Uterus (tissue), 4 donors: ENCODE results near the gene PPIP5K2. TPM values are rescaled to one million over a fixed set of nuclear protein-coding genes. Genes with fewer than 3 reads are reported as not detected.
A peak's percentile ranks its signal among the peaks of the same experiment; 100 is the strongest.

Experiments
- DNase-seq, 2 donors: peaks; one replicate each; pipeline ENCODE4 v3.0.0-alpha.2; 2019 to 2020
- H3K27ac ChIP-seq, 2 donors: fragments of 200-600 bp; sonication (generic); 1 replicate in 1 of 2; 2 replicates in 1 of 2; pipeline ENCODE4 v1.5.1; 2016 to 2018
- H3K27me3 ChIP-seq, 2 donors: fragments of 200-600 bp; sonication (generic); one replicate each; pipeline ENCODE4 v1.5.1; 2018 to 2019; ENCODE audit warnings: control low read depth in 1 of 2
- H3K36me3 ChIP-seq, 2 donors: fragments of 200-600 bp; sonication (generic); one replicate each; pipeline ENCODE4 v1.5.1; 2019; ENCODE audit warnings: control low read depth in 1 of 2
- H3K4me1 ChIP-seq, 2 donors: fragments of 200-600 bp; sonication (generic); one replicate each; pipeline ENCODE4 v1.5.1; 2018 to 2019; ENCODE audit warnings: control low read depth in 1 of 2
- H3K4me3 ChIP-seq, 2 donors: fragments of 200-600 bp; sonication (generic); 1 replicate in 1 of 2; 2 replicates in 1 of 2; pipeline ENCODE4 v1.5.1; 2018 to 2019; ENCODE audit warnings: mild to moderate bottlenecking in 1 of 2
- H3K9me3 ChIP-seq, 2 donors: fragments of 200-600 bp; sonication (generic); one replicate each; pipeline ENCODE4 v1.5.1; 2019; ENCODE audit warnings: control low read depth in 1 of 2
- POLR2A ChIP-seq, 2 donors: fragments of 450-650 bp; IDR thresholded peaks; one replicate each; pipeline ENCODE4 v1.6.1; 2016; ENCODE audit warnings: antibody characterized with exemption in 2 of 2, mild to moderate bottlenecking in 1 of 2, moderate library complexity in 1 of 2
- intact Hi-C: fragments of 100-400 bp; cut with DNase I; formaldehyde crosslinking; loops from one replicate; pipeline ENCODE4 v1.15.1; 2023; ENCODE audit warnings: low total_unique reads
- total RNA-seq, 4 donors: library from RNA; depleted of rRNA in 3 of 4; stranded (reverse); fragments of >200 nt in 3 of 4; gene quantifications; one replicate each; pipeline versions ENCODE4 v1.1.0 to v1.2.4, GENCODE V29; 2014 to 2023
- TF ChIP-seq, protein P1 (sequence below), 4 experiments: fragments of 200-600 bp in 2 of 4; fragments of 450-650 bp in 2 of 4; sonication (generic) in 2 of 4; IDR thresholded peaks; one replicate each; pipeline ENCODE4 v1.5.1; 2016 to 2019; ENCODE audit warnings: antibody characterized with exemption in 4 of 4, mild to moderate bottlenecking in 2 of 4, moderate library complexity in 1 of 4
- donor health status: DM: yes; HTN: yes; CAD: no.

The PPIP5K2 gene
- total RNA-seq, 4 donors from 2014 or later, result 31.5 to 120 (median 61.8) TPM

DNA sequence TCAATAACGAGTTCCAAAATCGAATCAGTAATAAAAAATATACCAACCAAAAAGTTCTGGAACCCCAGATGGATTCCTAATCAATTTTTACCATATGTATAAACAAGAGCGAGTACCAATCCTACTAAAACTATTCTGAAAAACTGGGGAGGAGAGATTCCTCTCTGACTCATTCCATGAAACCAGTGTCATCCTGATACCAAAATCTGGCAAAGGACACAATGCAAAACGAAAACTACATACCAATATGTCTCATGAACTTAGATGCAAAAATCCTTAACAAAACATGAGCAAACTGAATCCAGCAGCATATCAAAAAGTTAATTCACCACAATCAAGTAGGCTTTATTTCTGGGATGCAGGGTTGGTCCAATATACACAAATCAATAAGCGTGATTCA is 108.0 kb downstream of the PPIP5K2 start:
- no peaks in the 10 kb centered on the region for H3K36me3 ChIP-seq
- no peak overlapping the region for H3K4me3 ChIP-seq
- H3K9me3 ChIP-seq, result no peaks in the 10 kb centered on the region

DNA sequence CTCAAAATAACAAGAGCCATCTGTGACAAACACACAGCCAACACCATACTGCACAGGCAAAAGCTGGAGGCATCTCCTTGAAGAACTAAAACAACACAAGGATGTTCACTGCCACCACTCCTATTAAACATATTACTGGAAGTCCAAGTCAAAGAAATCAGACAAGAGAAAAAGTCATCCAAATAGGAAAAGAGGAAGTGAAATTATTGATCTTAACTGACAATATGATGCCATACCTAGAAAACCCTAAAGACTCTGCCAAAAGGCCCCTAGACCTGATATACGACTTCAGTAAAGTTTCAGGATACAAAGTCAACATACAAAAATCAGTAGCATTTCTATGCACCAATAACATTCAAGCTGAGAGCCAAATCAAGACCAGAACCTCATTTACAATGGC is 108.5 kb downstream of the PPIP5K2 start:
- TF ChIP-seq, protein P1, sequence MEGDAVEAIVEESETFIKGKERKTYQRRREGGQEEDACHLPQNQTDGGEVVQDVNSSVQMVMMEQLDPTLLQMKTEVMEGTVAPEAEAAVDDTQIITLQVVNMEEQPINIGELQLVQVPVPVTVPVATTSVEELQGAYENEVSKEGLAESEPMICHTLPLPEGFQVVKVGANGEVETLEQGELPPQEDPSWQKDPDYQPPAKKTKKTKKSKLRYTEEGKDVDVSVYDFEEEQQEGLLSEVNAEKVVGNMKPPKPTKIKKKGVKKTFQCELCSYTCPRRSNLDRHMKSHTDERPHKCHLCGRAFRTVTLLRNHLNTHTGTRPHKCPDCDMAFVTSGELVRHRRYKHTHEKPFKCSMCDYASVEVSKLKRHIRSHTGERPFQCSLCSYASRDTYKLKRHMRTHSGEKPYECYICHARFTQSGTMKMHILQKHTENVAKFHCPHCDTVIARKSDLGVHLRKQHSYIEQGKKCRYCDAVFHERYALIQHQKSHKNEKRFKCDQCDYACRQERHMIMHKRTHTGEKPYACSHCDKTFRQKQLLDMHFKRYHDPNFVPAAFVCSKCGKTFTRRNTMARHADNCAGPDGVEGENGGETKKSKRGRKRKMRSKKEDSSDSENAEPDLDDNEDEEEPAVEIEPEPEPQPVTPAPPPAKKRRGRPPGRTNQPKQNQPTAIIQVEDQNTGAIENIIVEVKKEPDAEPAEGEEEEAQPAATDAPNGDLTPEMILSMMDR (IDR thresholded peaks at IDR 0.05), result no peak
- TF ChIP-seq POLR2A (IDR thresholded peaks at IDR 0.05), result no peak

More for the DNA sequence above, 108.0 kb downstream of the PPIP5K2 start:
- H3K27ac ChIP-seq, result no peak overlapping the region
- H3K27me3 ChIP-seq, result no peaks in the 10 kb centered on the region
- no peaks in the 10 kb centered on the region for H3K4me1 ChIP-seq
- TF ChIP-seq, protein P1 (IDR thresholded peaks at IDR 0.05), result no peak
- no peak for TF ChIP-seq POLR2A (IDR thresholded peaks at IDR 0.05)
- intact Hi-C loops, result no loop called here
- no peak for DNase-seq

DNA sequence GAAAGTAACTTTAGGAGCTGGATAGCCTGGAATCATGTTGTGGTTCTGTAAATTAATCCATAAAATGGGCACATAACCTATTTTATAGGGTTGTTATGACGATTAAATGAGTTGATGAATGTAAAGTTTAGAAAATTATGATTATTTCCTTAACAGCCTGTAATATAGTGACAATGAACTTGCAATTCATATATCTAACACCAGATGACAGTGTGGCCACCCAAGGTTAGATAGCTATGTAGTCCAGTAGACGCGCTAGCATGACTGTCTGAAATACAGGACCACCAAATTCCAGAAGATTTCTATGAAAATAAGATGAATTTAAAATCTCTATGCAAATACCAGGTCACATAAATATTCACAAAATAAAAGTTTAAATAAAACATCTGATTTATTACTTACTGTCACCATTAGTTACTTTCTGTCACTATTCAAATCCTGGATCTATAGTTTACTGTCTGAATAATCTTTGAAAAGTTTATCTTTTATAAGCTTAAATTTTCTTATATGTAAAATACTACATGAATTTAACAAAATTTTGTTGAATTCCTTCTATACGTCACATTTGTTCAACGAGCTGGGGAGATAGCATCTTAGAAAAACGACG is 112.4 kb downstream of the PPIP5K2 start:
- H3K4me3 ChIP-seq, result no peak overlapping the region
- H3K27me3 ChIP-seq, result no peaks in the 10 kb centered on the region
- no peak overlapping the region for H3K27ac ChIP-seq
- TF ChIP-seq, protein P1 (IDR thresholded peaks at IDR 0.05), result peak; percentile 52 to 65 (median 58)
- TF ChIP-seq POLR2A (IDR thresholded peaks at IDR 0.05), result no peak
- H3K36me3 ChIP-seq, result no peaks in the 10 kb centered on the region
- DNase-seq, result no peak
- intact Hi-C loops, result no loop called here
- no peaks in the 10 kb centered on the region for H3K9me3 ChIP-seq
- no peaks in the 10 kb centered on the region for H3K4me1 ChIP-seq

More for the DNA sequence above, 108.5 kb downstream of the PPIP5K2 start:
- Histone ChIP-seq H3K9me3 (no peaks in the 10 kb centered on the region), H3K36me3 (no peaks in the 10 kb centered on the region), H3K4me3 (no peak overlapping the region), H3K27ac (no peak overlapping the region), H3K4me1 (no peaks in the 10 kb centered on the region), H3K27me3 (no peaks in the 10 kb centered on the region)
- no peak for DNase-seq
- intact Hi-C loops, result no loop called here

DNA sequence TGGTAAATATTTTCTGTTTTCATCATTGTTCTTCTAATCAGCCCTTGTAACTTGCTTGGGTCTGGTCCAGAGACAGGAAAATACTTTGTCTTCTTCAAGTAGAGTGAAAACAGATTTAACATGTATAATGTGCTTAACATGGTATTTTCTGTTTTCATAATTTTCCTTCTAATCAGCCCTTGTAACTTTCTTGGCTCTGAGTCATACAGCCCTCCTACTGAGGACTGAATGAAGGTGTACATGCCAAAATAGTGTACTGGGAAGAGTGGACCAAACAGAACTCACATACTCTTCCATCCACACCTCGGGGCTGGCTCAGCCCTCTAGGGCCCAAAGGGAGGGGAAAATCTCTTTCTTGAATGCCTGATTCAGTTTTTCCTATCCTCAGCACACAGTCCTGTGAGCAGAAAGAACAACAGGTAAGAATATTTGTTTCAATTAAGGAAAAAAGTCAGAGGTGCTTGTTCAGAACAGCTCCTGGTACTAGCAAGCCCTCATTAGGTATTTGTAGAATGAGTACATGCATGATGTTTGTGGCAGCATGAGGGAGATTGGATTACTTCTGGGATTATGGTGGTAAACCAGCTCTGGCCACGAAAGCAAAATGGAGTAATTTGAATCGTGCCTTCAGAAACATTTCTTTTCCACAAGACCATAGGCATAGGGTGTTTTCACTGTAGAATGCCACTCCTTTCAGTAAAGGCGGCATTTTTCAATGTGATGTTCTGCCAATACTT is 114.3 kb downstream of the PPIP5K2 start:
- H3K27me3 ChIP-seq, result peaks cover 0 to 3% of the 10 kb centered on the region in 2 donors
- H3K4me3 ChIP-seq, result no peak overlapping the region
- intact Hi-C loops, result no loop called here
- no peaks in the 10 kb centered on the region for H3K4me1 ChIP-seq
- TF ChIP-seq POLR2A (IDR thresholded peaks at IDR 0.05), result no peak
- TF ChIP-seq, protein P1 (IDR thresholded peaks at IDR 0.05), result no peak
- H3K36me3 ChIP-seq, result no peaks in the 10 kb centered on the region
- no peak for DNase-seq
- no peak overlapping the region for H3K27ac ChIP-seq
- H3K9me3 ChIP-seq, result no peaks in the 10 kb centered on the region

DNA sequence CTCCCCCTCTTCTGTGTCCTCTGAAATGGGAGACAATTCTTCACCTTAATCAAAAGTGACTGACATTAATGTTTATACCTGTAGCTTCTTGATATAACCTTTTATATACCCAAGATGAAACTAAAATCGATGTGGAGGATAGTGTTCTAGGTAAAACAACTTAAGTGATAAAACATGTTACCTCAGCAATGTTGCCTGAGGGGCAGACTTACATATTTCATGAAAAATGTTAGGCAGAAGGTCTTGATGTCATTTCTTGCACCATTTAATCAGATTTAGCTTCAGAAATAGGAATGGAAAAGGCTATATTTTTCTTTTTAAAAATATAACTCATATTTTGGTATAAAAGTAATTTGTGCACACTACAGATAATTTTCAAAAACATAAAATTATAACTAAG is 115.8 kb downstream of the PPIP5K2 start:
- intact Hi-C loops, result no loop called here
- DNase-seq, result no peak
- H3K4me3 ChIP-seq, result no peak overlapping the region
- no peaks in the 10 kb centered on the region for H3K36me3 ChIP-seq
- peaks cover 0 to 3% of the 10 kb centered on the region in 2 donors for H3K27me3 ChIP-seq
- no peaks in the 10 kb centered on the region for H3K9me3 ChIP-seq
- no peak for TF ChIP-seq POLR2A (IDR thresholded peaks at IDR 0.05)
- TF ChIP-seq, protein P1 (IDR thresholded peaks at IDR 0.05), result no peak
- no peaks in the 10 kb centered on the region for H3K4me1 ChIP-seq
- no peak overlapping the region for H3K27ac ChIP-seq
